Lower leg skin (tissue), 4 donors: ENCODE measurements around the gene RERE. TPM values are rescaled to one million over a fixed set of nuclear protein-coding genes. Genes with fewer than 3 reads are reported as not detected.

Source experiments
- DNase-seq, 2 donors: peaks; one replicate each; pipeline ENCODE4 v3.0.0-alpha.2; 2019; ENCODE audit warnings: low spot score in 2 of 2
- H3K4me3 ChIP-seq: fragments of 200-600 bp; sonication (generic); 2 replicates; pipeline ENCODE4 v1.5.1; 2017; ENCODE audit warnings: mild to moderate bottlenecking, low read depth; ENCODE audit not compliant: poor library complexity, severe bottlenecking
- POLR2A ChIP-seq, 2 donors: fragments of 450-650 bp; IDR thresholded peaks; one replicate each; pipeline ENCODE4 v1.6.1; 2016 to 2017; ENCODE audit warnings: antibody characterized with exemption in 2 of 2, mild to moderate bottlenecking in 1 of 2, moderate library complexity in 1 of 2
- WGBS, 2 donors: methylation state at CpG; one replicate each; pipeline ENCODE4 v1.1.5; 2018; 5-methylcytosine and 5-hydroxymethylcytosine counted together
- intact Hi-C: fragments of 100-400 bp; cut with DNase I; formaldehyde crosslinking; loops from one replicate; pipeline ENCODE4 v1.15.0; 2023; ENCODE audit warnings: low total_unique reads
- total RNA-seq, 4 donors: library from RNA; depleted of rRNA; stranded (reverse); fragments of >200 nt; gene quantifications; one replicate each; pipeline ENCODE4 v1.1.0, GENCODE V29; 2016
- TF ChIP-seq, protein P1 (sequence below), 3 donors: fragments of 450-650 bp; IDR thresholded peaks; one replicate each; pipeline ENCODE4 v1.5.1; 2016; ENCODE audit warnings: antibody characterized with exemption in 3 of 3, mild to moderate bottlenecking in 3 of 3, moderate library complexity in 2 of 3

The RERE gene
- total RNA-seq, 4 donors from 2014 or later, result 41.0 to 84.9 (median 76.8) TPM

- H3K4me3 ChIP-seq, result no peak overlapping the region
- TF ChIP-seq, protein P1, sequence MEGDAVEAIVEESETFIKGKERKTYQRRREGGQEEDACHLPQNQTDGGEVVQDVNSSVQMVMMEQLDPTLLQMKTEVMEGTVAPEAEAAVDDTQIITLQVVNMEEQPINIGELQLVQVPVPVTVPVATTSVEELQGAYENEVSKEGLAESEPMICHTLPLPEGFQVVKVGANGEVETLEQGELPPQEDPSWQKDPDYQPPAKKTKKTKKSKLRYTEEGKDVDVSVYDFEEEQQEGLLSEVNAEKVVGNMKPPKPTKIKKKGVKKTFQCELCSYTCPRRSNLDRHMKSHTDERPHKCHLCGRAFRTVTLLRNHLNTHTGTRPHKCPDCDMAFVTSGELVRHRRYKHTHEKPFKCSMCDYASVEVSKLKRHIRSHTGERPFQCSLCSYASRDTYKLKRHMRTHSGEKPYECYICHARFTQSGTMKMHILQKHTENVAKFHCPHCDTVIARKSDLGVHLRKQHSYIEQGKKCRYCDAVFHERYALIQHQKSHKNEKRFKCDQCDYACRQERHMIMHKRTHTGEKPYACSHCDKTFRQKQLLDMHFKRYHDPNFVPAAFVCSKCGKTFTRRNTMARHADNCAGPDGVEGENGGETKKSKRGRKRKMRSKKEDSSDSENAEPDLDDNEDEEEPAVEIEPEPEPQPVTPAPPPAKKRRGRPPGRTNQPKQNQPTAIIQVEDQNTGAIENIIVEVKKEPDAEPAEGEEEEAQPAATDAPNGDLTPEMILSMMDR (IDR thresholded peaks at IDR 0.05), result no peak
- TF ChIP-seq POLR2A (IDR thresholded peaks at IDR 0.05), result no peak
- intact Hi-C loops, result loop anchor here (10.0 kb wide), 1 partner anchor 155 kb away; no protein-coding TSS in a partner anchor
- WGBS, 2 donors, result 84 to 87% methylated on average over 4 of the region's 4 CpGs
- DNase-seq, result no peak
Measured at GRCh38 chr1:8560035-8560434, 257.4 kb downstream of the RERE start.

- intact Hi-C loops, result no loop called here
- H3K4me3 ChIP-seq, result no peak overlapping the region
Measured at GRCh38 chr1:8555582-8555981, 261.9 kb downstream of the RERE start.

DNA sequence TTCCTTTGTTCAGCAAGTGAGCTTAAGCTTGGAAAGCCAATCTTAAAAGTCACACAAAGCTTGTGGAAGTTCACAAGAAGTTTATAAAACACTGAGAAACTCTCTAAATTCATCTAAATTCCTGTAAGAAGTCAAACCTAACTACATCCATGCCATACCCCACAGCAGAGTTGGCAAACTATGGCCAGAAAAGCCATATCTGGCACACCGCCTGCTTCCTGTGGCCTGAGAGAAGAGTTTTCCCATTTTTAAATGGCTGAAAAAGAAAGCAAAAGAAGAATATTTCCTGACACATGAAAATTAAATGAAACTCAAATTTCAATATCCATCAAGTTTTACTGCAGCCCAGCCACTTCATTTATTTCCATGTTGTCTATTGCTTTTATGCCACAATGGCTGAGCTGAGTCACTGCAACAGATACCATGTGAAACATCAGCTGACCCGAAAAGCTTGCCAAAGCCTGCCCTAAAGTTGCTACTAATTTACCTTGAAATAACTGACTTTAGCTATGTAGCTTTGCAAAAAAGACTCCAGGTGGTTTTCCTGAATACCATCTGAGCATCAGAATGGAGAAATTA lies 262.4 kb downstream of the RERE start:
- peak in 1 of 2 donors; percentile 36 for DNase-seq
- 77 to 82% methylated on average over 2 of the region's 2 CpGs for WGBS, 2 donors
- no peak overlapping the region for H3K4me3 ChIP-seq
- no peak for TF ChIP-seq POLR2A (IDR thresholded peaks at IDR 0.05)
- TF ChIP-seq, protein P1 (IDR thresholded peaks at IDR 0.05), result no peak
- intact Hi-C loops, result no loop called here

More at GRCh38 chr1:8555582-8555981, 261.9 kb downstream of the RERE start:
- DNase-seq, result no peak
- TF ChIP-seq, protein P1 (IDR thresholded peaks at IDR 0.05), result no peak
- TF ChIP-seq POLR2A (IDR thresholded peaks at IDR 0.05), result no peak

DNA sequence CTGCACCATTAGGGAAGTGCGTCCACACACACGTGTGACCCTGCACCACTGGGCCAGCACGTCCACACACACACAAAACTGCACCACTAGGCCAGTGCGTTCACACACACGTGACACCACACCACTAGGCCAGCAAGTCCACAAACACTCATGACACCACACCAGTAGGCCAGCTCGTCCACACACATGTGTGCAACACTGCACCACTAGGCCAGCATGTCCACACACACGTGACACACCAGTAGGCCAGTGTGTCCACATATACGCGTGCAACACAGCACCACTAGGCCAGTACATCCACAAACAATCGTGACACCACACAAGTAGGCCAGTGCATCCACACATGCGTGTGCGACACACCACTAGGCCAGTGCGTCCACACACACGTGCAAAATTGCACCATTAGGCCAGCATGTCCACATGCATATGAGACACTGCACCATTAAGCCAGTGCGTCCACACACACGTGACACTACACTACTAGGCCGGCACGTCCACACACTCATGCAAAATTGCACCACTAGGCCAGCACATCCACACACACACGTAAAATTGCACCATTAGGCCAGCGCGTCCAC lies 264.5 kb downstream of the RERE start:
- 95 to 96% methylated on average over 21 of the region's 21 CpGs for WGBS, 2 donors
- intact Hi-C loops, result no loop called here

GRCh38 chr1:8551613-8552489 lies 265.6 kb downstream of the RERE start:
- no peak overlapping the region for H3K4me3 ChIP-seq
- intact Hi-C loops, result no loop called here
- DNase-seq, result no peak
- no peak for TF ChIP-seq POLR2A (IDR thresholded peaks at IDR 0.05)
- TF ChIP-seq, protein P1 (IDR thresholded peaks at IDR 0.05), result no peak
- 66 to 71% methylated on average over 6 of the region's 6 CpGs for WGBS, 2 donors

More for the DNA sequence above, 264.5 kb downstream of the RERE start:
- DNase-seq, result no peak
- TF ChIP-seq, protein P1 (IDR thresholded peaks at IDR 0.05), result no peak
- no peak for TF ChIP-seq POLR2A (IDR thresholded peaks at IDR 0.05)
- no peak overlapping the region for H3K4me3 ChIP-seq
